ENCODE measurements around the gene OSBPL2. TPM values are rescaled to one million over a fixed set of nuclear protein-coding genes. Genes with fewer than 3 reads are reported as not detected.
A peak's percentile ranks its signal among the peaks of the same experiment; 100 is the strongest.

The OSBPL2 gene
- total RNA-seq, 1 experiment from 2014 or later, result 41.4 TPM

DNA sequence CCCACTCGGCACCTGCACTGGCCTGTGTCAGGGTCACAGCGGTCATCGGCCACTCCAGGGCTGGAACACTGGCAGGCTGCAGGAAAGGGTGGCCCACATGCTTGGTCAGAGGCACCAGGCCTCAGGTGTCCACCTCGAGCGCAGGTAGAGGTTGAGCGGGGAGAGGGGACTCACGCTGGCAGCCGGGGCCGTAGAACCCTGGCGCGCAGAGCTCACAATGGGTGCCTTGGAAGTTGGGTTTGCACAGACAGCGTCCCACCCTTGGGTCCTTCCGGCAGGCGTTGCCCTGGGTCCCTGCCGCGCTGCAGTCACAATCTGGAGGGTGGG, 99.9 kb downstream of the OSBPL2 start:
- ChIA-PET CTCF (no interaction called here), POLR2A (no interaction called here)
- peaks cover 23% of the 10 kb centered on the region for H3K36me3 ChIP-seq (ENCODE audit: control insufficient read depth, insufficient read depth, low read length)
- ATAC-seq (no peak), DNase-seq (ENCODE audit: low read depth, low spot score) (no peak)
- BruUV-seq (replicated peaks), result TSS peak; percentile 21
- in situ Hi-C loops (cut with HindIII; ENCODE audit: low pct_unique_long_range_greater_than_20kb, low sequenced_read_pairs) (no loop called here), intact Hi-C loops (cut with micrococcal nuclease; ENCODE audit: unreplicated experiment) (no loop called here)
- H3K27ac ChIP-seq (ENCODE audit: low read length), result no peak overlapping the region
- H3K27me3 ChIP-seq (ENCODE audit: control insufficient read depth, insufficient read depth, low read length), result no peaks in the 10 kb centered on the region
- no peak overlapping the region for H3K4me3 ChIP-seq (ENCODE audit: low read depth in 2 of 2, low read length in 2 of 2)
- no peaks in the 10 kb centered on the region for H3K4me1 ChIP-seq (ENCODE audit: control insufficient read depth, insufficient read depth, low read length)
- H3K9me3 ChIP-seq (ENCODE audit: control insufficient read depth, insufficient read depth, low read depth, low read length), result no peaks in the 10 kb centered on the region
- TF ChIP-seq, protein P1, sequence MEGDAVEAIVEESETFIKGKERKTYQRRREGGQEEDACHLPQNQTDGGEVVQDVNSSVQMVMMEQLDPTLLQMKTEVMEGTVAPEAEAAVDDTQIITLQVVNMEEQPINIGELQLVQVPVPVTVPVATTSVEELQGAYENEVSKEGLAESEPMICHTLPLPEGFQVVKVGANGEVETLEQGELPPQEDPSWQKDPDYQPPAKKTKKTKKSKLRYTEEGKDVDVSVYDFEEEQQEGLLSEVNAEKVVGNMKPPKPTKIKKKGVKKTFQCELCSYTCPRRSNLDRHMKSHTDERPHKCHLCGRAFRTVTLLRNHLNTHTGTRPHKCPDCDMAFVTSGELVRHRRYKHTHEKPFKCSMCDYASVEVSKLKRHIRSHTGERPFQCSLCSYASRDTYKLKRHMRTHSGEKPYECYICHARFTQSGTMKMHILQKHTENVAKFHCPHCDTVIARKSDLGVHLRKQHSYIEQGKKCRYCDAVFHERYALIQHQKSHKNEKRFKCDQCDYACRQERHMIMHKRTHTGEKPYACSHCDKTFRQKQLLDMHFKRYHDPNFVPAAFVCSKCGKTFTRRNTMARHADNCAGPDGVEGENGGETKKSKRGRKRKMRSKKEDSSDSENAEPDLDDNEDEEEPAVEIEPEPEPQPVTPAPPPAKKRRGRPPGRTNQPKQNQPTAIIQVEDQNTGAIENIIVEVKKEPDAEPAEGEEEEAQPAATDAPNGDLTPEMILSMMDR (IDR thresholded peaks at IDR 0.05), result no peak

DNA sequence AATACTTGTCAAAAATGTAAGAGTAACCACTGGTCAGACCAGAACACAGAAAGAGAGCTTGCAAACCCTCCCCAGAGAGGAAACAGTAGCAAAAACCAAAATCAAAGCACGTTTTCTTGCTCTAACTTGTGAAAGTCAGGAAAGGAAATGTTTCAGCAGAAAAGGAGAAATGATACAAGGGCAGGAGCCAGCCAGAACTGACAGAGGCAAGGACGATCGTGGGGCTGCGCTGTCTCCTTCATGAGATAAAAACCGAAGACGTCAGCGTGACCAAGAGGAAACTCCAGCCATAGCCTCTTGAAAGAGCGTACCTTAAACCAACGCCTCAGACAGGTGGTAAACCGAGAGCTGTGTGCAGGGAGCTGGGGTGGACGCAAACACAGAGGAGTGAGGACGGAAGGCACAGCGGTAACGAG, 101.3 kb downstream of the OSBPL2 start:
- no peak overlapping the region for H3K27ac ChIP-seq (ENCODE audit: low read length)
- no peaks in the 10 kb centered on the region for H3K4me1 ChIP-seq (ENCODE audit: control insufficient read depth, insufficient read depth, low read length)
- ATAC-seq, result no peak
- peaks cover 27% of the 10 kb centered on the region for H3K36me3 ChIP-seq (ENCODE audit: control insufficient read depth, insufficient read depth, low read length)
- DNase-seq (ENCODE audit: low read depth, low spot score), result no peak
- no peaks in the 10 kb centered on the region for H3K9me3 ChIP-seq (ENCODE audit: control insufficient read depth, insufficient read depth, low read depth, low read length)
- ChIA-PET POLR2A (no interaction called here), CTCF (no interaction called here)
- intact Hi-C loops (cut with micrococcal nuclease; ENCODE audit: unreplicated experiment), result loop anchor here (5.0 kb wide), 1 partner anchor 43 kb away; no protein-coding TSS in a partner anchor
- BruUV-seq (replicated peaks), result TSS peak; percentile 27
- in situ Hi-C loops (cut with HindIII; ENCODE audit: low pct_unique_long_range_greater_than_20kb, low sequenced_read_pairs), result no loop called here
- no peaks in the 10 kb centered on the region for H3K27me3 ChIP-seq (ENCODE audit: control insufficient read depth, insufficient read depth, low read length)
- H3K4me3 ChIP-seq (ENCODE audit: low read depth in 2 of 2, low read length in 2 of 2), result no peak overlapping the region
- no peak for TF ChIP-seq POLR2AphosphoS5 (IDR thresholded peaks at IDR 0.05; ENCODE audit: low read depth, low read length)

DNA sequence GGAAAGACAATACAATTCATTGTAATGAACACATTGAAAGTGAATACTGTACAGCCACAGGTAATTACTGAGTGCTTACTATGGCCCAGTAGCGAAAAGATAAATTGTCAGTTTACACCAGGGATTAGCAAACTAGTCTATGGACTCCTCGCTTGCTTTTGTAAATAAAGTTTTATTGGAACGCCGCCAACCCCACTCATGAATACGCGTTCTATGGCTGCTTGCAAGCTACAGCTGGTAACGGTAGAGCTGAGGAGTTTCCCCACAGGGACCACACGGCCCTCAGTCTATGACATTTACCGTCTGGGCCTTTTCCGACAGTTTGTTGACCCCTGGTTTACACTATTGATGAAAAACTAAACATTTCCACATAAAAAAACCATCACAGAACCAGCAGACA, 104.6 kb downstream of the OSBPL2 start:
- no peak overlapping the region for H3K27ac ChIP-seq (ENCODE audit: low read length)
- no peaks in the 10 kb centered on the region for H3K9me3 ChIP-seq (ENCODE audit: control insufficient read depth, insufficient read depth, low read depth, low read length)
- BruUV-seq (replicated peaks), result TSS peak; percentile 41
- ChIA-PET POLR2A (no interaction called here), CTCF (no interaction called here)
- H3K36me3 ChIP-seq (ENCODE audit: control insufficient read depth, insufficient read depth, low read length), result peaks cover 29% of the 10 kb centered on the region
- intact Hi-C loops (cut with micrococcal nuclease; ENCODE audit: unreplicated experiment), result loop anchor here (5.0 kb wide), 1 partner anchor 39 kb away; no protein-coding TSS in a partner anchor
- no peak for TF ChIP-seq TCF7L2 (IDR thresholded peaks at IDR 0.05; ENCODE audit: low read depth, low read length)
- no peaks in the 10 kb centered on the region for H3K27me3 ChIP-seq (ENCODE audit: control insufficient read depth, insufficient read depth, low read length)
- no peaks in the 10 kb centered on the region for H3K4me1 ChIP-seq (ENCODE audit: control insufficient read depth, insufficient read depth, low read length)
- H3K4me3 ChIP-seq (ENCODE audit: low read depth in 2 of 2, low read length in 2 of 2), result no peak overlapping the region
- DNase-seq (ENCODE audit: low read depth, low spot score) (no peak), ATAC-seq (no peak)
- in situ Hi-C loops (cut with HindIII; ENCODE audit: low pct_unique_long_range_greater_than_20kb, low sequenced_read_pairs), result no loop called here

DNA sequence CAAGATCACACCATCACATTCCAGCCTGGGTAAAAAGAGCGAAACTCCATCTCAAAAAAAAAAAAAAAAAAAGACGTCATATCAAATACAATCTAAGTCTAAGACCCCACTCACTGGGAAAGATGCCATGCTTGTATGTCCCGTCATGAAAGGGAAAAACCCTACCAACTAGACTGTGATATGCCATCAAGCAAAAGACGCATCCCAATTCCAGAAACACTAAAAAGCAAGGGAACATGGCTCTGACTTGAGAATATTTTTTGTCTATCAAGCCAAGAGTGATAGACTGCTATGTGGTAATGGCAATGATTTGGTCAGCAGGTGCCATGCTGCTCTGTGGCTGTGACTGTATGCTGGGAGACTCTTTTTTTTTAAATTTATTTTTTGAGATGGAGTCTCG, 105.8 kb downstream of the OSBPL2 start:
- Histone ChIP-seq H3K36me3 (ENCODE audit: control insufficient read depth, insufficient read depth, low read length) (peaks cover 31% of the 10 kb centered on the region), H3K27ac (ENCODE audit: low read length) (no peak overlapping the region), H3K4me1 (ENCODE audit: control insufficient read depth, insufficient read depth, low read length) (no peaks in the 10 kb centered on the region), H3K27me3 (ENCODE audit: control insufficient read depth, insufficient read depth, low read length) (no peaks in the 10 kb centered on the region), H3K9me3 (ENCODE audit: control insufficient read depth, insufficient read depth, low read depth, low read length) (no peaks in the 10 kb centered on the region), H3K4me3 (ENCODE audit: low read depth in 2 of 2, low read length in 2 of 2) (no peak overlapping the region)
- in situ Hi-C loops (cut with HindIII; ENCODE audit: low pct_unique_long_range_greater_than_20kb, low sequenced_read_pairs), result no loop called here
- TF ChIP-seq POLR2AphosphoS5 (IDR thresholded peaks at IDR 0.05; ENCODE audit: low read depth, low read length), result peak; percentile 60; the same call in 1 of the 2 replicates
- TF ChIP-seq, protein P2, sequence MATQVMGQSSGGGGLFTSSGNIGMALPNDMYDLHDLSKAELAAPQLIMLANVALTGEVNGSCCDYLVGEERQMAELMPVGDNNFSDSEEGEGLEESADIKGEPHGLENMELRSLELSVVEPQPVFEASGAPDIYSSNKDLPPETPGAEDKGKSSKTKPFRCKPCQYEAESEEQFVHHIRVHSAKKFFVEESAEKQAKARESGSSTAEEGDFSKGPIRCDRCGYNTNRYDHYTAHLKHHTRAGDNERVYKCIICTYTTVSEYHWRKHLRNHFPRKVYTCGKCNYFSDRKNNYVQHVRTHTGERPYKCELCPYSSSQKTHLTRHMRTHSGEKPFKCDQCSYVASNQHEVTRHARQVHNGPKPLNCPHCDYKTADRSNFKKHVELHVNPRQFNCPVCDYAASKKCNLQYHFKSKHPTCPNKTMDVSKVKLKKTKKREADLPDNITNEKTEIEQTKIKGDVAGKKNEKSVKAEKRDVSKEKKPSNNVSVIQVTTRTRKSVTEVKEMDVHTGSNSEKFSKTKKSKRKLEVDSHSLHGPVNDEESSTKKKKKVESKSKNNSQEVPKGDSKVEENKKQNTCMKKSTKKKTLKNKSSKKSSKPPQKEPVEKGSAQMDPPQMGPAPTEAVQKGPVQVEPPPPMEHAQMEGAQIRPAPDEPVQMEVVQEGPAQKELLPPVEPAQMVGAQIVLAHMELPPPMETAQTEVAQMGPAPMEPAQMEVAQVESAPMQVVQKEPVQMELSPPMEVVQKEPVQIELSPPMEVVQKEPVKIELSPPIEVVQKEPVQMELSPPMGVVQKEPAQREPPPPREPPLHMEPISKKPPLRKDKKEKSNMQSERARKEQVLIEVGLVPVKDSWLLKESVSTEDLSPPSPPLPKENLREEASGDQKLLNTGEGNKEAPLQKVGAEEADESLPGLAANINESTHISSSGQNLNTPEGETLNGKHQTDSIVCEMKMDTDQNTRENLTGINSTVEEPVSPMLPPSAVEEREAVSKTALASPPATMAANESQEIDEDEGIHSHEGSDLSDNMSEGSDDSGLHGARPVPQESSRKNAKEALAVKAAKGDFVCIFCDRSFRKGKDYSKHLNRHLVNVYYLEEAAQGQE (IDR thresholded peaks at IDR 0.05; ENCODE audit: insufficient read depth in 1 of 2, low read depth in 2 of 2, low read length in 1 of 2), result no peak
- DNase-seq (ENCODE audit: low read depth, low spot score) (no peak), ATAC-seq (no peak)
- intact Hi-C loops (cut with micrococcal nuclease; ENCODE audit: unreplicated experiment), result loop anchor here (5.0 kb wide), 1 partner anchor 38 kb away; no protein-coding TSS in a partner anchor
- ChIA-PET POLR2A (no interaction called here), CTCF (no interaction called here)
- BruUV-seq (replicated peaks), result no TSS peak
